ENCODE results near the gene RAF1. TPM values are rescaled to one million over a fixed set of nuclear protein-coding genes. Genes with fewer than 3 reads are reported as not detected.

The RAF1 gene
- total and polyA plus RNA-seq, 10 donors, result 31.6 to 153 (median 110) TPM

DNA sequence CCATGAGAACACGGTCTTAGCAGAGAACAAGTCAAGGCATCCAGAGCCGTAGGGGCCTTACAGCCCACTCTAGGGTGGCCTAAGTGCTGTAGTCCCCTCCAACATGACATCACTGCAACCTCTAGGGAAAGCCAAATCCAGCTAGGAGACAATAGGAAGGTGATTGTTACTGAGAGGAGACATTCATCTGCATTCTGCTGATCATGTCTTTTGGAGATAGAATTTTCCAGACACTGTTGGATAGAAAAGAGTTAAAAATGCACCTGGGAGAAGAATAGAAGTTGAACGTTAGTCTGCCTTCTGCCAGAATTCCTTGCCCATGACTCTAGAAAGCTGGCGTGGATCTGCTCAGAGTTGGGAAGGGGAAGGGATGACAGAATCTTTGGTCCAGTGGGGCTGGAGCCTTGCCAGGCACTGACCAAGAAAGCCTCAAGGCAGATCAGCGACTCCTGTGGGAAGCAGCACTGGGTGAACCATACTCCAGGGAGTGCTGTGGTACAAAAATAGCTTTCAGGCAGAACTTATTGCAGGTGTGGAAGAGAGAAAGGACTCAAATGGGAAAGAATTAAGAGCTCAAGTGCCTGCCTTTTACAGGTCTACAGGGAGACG lies 44.8 kb upstream of the RAF1 start:
- Histone ChIP-seq H3K27me3 (replicated peaks in 1 of 7) (no peaks in the 10 kb centered on the region), H3K4me3 (no peak overlapping the region), H3K36me3 (no peaks in the 10 kb centered on the region), H3K4me1 (peaks cover 0 to 7% (median 0%) of the 10 kb centered on the region in 6 donors), H3K27ac (peak overlapping the region in 3 of 8 donors; percentile 59 to 71 (median 64)), H3K9me3 (no peaks in the 10 kb centered on the region)
- intact Hi-C loops (cut with DNase I; ENCODE audit: low total_unique reads), result no loop called here
- 65 to 80% (median 74%) methylated on average over 6 of the region's 6 CpGs for WGBS, 5 donors
- DNase-seq, result no peak
- TF ChIP-seq POLR2AphosphoS5 (IDR thresholded peaks at IDR 0.05) (no peak), POLR2A (IDR thresholded peaks at IDR 0.05) (no peak)
- TF ChIP-seq, protein P1, sequence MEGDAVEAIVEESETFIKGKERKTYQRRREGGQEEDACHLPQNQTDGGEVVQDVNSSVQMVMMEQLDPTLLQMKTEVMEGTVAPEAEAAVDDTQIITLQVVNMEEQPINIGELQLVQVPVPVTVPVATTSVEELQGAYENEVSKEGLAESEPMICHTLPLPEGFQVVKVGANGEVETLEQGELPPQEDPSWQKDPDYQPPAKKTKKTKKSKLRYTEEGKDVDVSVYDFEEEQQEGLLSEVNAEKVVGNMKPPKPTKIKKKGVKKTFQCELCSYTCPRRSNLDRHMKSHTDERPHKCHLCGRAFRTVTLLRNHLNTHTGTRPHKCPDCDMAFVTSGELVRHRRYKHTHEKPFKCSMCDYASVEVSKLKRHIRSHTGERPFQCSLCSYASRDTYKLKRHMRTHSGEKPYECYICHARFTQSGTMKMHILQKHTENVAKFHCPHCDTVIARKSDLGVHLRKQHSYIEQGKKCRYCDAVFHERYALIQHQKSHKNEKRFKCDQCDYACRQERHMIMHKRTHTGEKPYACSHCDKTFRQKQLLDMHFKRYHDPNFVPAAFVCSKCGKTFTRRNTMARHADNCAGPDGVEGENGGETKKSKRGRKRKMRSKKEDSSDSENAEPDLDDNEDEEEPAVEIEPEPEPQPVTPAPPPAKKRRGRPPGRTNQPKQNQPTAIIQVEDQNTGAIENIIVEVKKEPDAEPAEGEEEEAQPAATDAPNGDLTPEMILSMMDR (IDR thresholded peaks at IDR 0.05 in 8 of 11, conservative IDR thresholded peaks at IDR 0.05 in 3 of 11), result no peak

DNA sequence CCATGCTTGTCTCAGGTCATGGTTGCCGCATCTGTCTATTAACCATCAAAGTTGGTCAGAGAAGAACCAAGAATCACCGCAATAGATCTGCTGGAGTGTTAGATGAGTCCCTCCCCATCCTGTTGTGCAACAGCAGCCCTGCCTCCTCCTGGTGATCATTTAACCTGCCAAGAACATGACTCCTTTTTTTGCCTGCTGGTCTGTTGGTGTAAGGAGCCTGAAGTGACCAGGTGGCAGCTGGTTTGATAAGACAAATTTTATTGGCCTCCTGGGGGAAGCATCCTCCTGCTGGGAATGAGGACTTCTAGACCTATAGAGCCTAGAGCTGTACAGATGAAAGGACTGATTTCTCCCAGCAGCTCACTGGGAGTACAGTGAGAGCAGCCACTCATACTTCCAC lies 43.5 kb upstream of the RAF1 start:
- intact Hi-C loops (cut with DNase I; ENCODE audit: low total_unique reads), result no loop called here
- WGBS, 5 donors, result 58 to 84% (median 72%) methylated on average over 2 of the region's 2 CpGs; no CpG with 5 or more reads in 1 of the 5 donors

DNA sequence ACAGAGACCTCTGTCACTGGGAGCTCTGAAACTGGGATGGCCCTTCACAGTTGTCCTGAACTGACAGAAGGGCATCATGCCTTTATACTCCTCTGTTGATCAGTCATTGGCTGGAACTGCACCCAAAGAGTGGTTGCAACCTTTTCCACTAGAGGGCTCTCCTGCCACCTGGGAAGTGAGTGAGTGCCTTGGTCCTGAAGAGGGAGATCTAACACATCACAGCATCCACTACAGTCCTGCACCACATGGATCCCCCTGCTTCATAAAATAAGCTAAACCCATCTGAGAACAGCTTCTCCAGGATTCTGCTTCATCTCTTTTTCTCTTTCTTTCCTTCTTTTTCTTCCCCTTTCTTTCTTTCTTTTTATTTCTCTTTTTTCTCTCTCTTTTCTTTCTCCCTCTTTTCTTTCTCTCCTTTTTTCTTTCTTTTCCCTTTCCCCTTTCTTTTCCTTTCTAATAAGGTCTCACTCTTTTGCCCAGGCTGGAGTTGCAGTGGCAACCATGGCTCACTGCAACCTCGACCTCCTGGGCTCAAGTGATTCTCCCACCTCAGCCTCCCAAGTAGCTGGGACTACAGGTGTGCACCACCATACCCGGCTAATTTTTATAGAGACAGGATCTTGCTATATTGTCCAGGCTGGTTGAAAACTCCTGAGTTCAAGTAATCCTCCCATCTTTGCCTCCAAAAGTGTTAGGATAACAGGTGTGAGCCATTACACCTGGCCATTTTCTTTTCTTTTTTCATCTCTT lies 42.8 kb upstream of the RAF1 start:
- Histone ChIP-seq H3K9me3 (no peaks in the 10 kb centered on the region), H3K27ac (peak overlapping the region in 1 of 8 donors; percentile 12), H3K4me1 (peaks cover 0 to 7% (median 0%) of the 10 kb centered on the region in 6 donors), H3K36me3 (no peaks in the 10 kb centered on the region), H3K4me3 (no peak overlapping the region), H3K27me3 (replicated peaks in 1 of 7) (no peaks in the 10 kb centered on the region)
- intact Hi-C loops (cut with DNase I; ENCODE audit: low total_unique reads), result no loop called here
- WGBS, 5 donors, result 77 to 91% (median 79%) methylated on average over 2 of the region's 2 CpGs
- TF ChIP-seq POLR2A (IDR thresholded peaks at IDR 0.05) (no peak), POLR2AphosphoS5 (IDR thresholded peaks at IDR 0.05) (peak in 1 of 3 donors; percentile 51)
- TF ChIP-seq, protein P1 (IDR thresholded peaks at IDR 0.05 in 8 of 11, conservative IDR thresholded peaks at IDR 0.05 in 3 of 11), result peak; percentile 44 to 87 (median 59)
- no peak for DNase-seq

More for the DNA sequence above, 43.5 kb upstream of the RAF1 start:
- no peaks in the 10 kb centered on the region for H3K9me3 ChIP-seq
- H3K27me3 ChIP-seq (replicated peaks in 1 of 7), result no peaks in the 10 kb centered on the region
- H3K36me3 ChIP-seq, result no peaks in the 10 kb centered on the region
- H3K4me1 ChIP-seq, result peaks cover 0 to 7% (median 0%) of the 10 kb centered on the region in 6 donors
- peak overlapping the region in 1 of 8 donors; percentile 12 for H3K27ac ChIP-seq
- no peak for DNase-seq
- TF ChIP-seq, protein P1 (IDR thresholded peaks at IDR 0.05 in 8 of 11, conservative IDR thresholded peaks at IDR 0.05 in 3 of 11), result no peak
- no peak for TF ChIP-seq POLR2A (IDR thresholded peaks at IDR 0.05)
- H3K4me3 ChIP-seq, result no peak overlapping the region

DNA sequence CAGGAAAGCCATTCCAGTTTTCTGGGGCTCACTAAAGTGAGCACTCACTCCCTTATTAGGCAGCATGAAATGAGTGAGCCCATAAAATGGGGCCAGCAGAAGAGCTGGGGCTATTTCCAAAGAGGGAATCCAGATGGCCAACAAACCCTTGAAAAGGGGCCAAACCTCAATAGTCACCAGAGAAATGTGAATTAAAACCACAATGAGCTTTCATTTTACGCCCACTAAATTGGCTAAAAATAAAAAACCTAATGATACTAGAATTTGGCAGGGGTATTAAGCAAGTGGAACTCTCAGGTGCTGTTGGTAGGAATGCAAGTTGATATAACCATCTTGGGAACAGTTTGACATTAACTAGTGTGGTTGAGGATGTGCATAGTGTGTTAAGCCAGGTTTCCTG lies 42.1 kb upstream of the RAF1 start:
- DNase-seq, result no peak
- 31 to 71% (median 55%) methylated on average over 1 of the region's 1 CpG for WGBS, 5 donors
- H3K4me3 ChIP-seq, result no peak overlapping the region
- H3K27ac ChIP-seq, result no peak overlapping the region
- no peaks in the 10 kb centered on the region for H3K36me3 ChIP-seq
- intact Hi-C loops (cut with DNase I; ENCODE audit: low total_unique reads), result no loop called here
- peaks cover 0 to 7% (median 0%) of the 10 kb centered on the region in 6 donors for H3K4me1 ChIP-seq
- no peaks in the 10 kb centered on the region for H3K9me3 ChIP-seq
- TF ChIP-seq, protein P1 (IDR thresholded peaks at IDR 0.05 in 8 of 11, conservative IDR thresholded peaks at IDR 0.05 in 3 of 11), result no peak
- TF ChIP-seq POLR2A (IDR thresholded peaks at IDR 0.05) (no peak), POLR2AphosphoS5 (IDR thresholded peaks at IDR 0.05) (no peak)
- H3K27me3 ChIP-seq (replicated peaks in 1 of 7), result no peaks in the 10 kb centered on the region

All from spleen (tissue), 11 donors.